Right forelimb (tissue), 1 donor: ENCODE data around the gene RIPPLY1.

ENCODE experiments used
- DNase-seq: peaks from one replicate; pipeline ENCODE4 v3.0.0-alpha.2; 2018

RIPPLY1 gene, protein sequence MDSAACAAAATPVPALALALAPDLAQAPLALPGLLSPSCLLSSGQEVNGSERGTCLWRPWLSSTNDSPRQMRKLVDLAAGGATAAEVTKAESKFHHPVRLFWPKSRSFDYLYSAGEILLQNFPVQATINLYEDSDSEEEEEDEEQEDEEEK

GRCh38 chrX:106903291-106903824 is at the start of gene RIPPLY1:
Gene RIPPLY1, minus strand, starts transcription at chrX:106903341. Its CDS starts 54 bp downstream, at chrX:106903287.
- DNase-seq: no peak

DNA sequence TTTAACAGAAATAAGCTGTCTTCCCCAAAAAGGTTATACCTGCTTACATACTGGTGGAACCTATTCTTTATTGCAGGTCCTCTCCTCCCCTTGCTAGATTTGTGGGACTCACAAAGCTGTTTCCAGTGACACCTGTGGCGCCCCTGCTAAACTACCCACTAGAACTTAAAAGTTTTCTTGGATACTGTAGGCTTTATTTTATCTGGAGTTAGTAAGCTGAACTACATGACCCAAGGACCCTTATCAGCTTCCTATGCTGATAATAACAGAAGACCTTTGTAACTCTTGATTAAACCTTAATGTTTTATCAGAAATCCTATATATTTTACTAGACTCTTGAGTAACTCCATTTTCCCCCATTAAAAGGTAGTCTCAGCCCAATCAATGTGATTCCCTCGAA is 49.4 kb upstream of the RIPPLY1 start:
- no peak for DNase-seq

GRCh38 chrX:106952089-106952488 is 48.9 kb upstream of the RIPPLY1 start:
- DNase-seq: no peak

DNA sequence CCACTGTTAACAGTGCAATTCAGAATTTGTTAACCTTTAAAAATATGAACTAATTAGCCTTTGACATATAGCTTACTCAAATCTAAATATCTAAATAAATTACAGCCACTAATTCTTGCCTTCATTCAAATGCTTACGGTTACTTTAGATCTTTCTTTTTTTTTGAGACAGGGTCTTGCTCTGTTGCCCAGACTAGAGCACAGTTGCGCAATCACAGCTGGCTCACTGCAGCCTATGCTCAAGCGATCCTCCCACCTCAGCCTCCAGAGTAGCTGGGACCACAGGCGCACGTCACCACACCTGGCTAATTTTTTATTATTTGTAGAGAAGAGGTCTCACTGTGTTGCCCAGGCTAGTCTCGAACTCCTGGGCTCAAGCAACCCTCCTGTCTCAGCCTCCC is 48.1 kb upstream of the RIPPLY1 start:
- no peak for DNase-seq

DNA sequence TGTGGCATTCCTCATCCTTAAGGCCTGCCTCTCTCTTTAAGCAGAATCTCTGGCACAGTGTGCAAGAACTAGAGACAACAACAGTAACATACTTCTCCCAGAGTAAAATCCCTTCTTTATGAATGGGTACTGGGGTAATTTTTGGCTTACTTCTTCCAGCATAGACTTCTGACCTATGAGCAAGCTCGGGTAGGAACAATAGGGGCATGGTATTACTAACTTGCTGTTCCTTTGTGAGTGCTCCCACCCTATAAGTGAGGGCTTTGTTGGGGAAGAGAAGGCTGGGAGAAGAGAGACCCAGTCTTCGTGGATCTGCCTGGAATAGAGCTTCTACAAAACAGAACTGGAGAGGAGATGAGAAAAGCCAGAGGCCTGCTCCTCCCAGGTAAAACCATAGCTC is 47.2 kb upstream of the RIPPLY1 start:
- no peak for DNase-seq

- no peak for DNase-seq
Measured at GRCh38 chrX:106949366-106949765, 46.2 kb upstream of the RIPPLY1 start.

GRCh38 chrX:106948641-106949040 is 45.5 kb upstream of the RIPPLY1 start:
- DNase-seq: no peak

DNA sequence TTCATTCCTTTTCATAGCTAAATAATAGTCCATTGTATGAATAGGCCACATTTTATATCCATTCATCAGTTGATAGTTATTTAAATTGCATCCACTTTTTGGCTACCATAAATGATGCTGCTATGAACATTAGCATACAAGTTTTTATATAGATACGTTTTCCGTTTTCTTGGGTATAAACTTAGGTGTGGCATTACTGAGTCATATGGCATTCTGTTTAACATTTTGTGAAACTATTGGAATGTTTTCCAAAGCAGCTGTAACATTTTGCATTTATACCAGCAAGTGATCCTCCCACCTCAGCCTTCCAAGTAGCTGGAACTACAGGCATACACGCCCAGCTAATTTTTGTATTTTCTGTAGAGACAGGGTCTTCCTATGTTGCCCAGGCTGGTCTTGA is 43.3 kb upstream of the RIPPLY1 start:
- no peak for DNase-seq

DNA sequence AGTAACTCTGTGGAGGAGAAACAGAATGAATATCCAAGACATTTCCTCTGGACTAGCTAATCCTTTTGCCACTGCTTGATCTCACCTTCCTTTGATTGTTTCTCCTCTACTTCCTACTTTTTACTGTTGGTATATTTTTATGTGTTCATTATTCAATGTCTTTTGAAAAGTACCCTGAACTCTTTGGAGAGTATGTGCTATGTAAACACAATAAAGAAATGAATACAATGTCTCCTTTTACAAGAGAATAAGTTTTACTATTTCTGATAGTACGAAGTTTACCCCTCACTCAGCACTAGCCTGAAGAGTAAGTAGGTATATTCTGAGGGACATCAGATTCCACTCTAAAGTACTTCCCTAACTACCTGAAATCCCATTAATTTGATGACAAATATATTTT is 36.9 kb upstream of the RIPPLY1 start:
- DNase-seq: no peak

DNA sequence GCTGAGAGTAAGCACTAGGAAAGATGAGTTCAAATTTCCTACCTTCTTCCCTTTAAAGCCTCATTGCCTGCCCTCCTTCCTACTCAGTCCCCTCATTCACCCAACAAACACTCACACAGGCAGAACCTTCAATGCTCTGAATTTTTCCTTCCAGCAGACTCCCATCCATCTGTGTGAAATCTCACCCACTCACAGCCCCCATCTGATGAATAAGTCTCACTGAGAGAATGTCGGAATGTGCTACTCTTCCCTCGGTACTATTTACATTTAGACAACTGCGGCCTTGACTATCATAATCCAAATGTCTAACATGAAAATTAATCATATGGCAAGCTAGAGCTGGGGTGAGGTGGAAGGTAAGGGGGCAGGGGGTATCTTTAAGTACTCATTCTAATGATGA is 36.4 kb upstream of the RIPPLY1 start:
- no peak for DNase-seq

GRCh38 chrX:106936246-106936645 is 33.1 kb upstream of the RIPPLY1 start:
- DNase-seq: no peak

GRCh38 chrX:106935175-106935574 is 32.0 kb upstream of the RIPPLY1 start:
- no peak for DNase-seq

GRCh38 chrX:106933538-106933961 is 30.4 kb upstream of the RIPPLY1 start:
- no peak for DNase-seq

DNA sequence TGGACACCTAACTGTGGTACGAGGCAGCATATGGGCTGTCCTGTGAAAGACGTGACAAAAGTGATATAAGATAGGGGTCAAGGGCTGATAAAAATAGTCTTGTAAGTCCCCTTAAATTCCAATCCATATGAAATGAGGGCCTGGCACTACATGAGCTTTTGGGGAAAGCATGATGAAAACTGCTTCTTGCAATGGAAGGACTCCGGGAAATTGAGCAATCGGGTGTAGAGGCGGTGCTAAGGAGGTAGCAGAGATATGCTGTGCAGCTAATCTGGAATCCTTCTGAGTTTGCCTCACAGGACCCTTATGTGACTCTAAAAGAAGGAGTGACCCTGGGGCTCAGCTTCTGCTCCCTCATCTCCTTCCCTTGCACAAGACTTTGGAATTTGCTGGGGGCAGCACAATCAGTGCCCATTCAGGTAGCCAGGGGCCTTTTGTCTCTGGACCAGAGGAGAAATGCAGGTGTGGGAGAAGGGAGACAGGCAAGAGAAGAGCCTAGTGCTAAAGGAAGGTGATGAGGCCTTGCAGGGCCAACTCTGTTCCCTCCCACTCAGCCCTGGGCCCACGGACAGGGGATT is 29.9 kb upstream of the RIPPLY1 start:
- DNase-seq: no peak

DNA sequence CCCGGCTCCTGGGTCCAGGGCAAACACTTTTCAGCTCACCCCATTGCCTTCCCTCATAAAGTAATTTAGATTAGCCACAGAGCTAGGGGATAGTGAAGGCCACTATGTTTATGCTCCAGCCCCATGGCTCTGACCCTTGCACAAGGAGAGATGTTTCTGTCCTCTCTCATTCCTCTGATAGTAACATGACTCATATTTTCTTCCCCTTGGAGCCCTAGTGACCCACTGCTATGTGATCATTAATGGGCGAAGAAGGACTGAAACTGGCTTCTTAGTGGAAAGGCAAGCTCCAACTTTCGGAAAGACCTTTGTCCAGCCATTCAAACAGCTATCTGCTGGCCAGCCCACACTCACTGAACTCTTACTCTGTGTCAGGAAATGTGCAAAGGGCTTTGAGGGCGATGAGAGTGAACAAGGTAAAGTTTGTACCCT is 29.4 kb upstream of the RIPPLY1 start:
- DNase-seq: no peak

GRCh38 chrX:106931831-106932491 is 28.8 kb upstream of the RIPPLY1 start:
- DNase-seq: no peak

DNA sequence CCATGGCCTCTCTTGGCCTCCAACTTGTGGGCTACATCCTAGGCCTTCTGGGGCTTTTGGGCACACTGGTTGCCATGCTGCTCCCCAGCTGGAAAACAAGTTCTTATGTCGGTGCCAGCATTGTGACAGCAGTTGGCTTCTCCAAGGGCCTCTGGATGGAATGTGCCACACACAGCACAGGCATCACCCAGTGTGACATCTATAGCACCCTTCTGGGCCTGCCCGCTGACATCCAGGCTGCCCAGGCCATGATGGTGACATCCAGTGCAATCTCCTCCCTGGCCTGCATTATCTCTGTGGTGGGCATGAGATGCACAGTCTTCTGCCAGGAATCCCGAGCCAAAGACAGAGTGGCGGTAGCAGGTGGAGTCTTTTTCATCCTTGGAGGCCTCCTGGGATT is 25.1 kb upstream of the RIPPLY1 start:
- DNase-seq: no peak

GRCh38 chrX:106927700-106928099 is 24.6 kb upstream of the RIPPLY1 start:
- DNase-seq: no peak

DNA sequence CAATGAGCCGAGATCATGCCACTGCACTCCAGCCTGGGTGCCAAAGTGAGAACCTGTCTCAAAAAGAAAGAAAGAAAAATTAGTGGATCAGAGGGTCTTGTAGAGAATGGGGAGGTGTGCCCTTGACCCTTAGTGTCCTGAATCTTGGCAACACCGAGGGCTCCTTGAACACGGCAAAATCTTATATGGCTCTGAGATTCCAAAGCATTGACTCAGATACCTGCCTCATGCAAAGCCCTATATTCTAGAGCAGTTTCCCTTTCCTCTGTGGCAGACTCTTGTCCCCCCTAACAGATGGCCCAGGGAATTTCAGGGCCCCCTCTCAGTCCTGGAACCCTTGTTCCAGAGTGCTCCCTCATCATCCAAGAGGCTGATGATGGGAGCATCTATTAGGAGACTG is 23.9 kb upstream of the RIPPLY1 start:
- DNase-seq: no peak

- no peak for DNase-seq
Measured at GRCh38 chrX:106921637-106922036, 18.5 kb upstream of the RIPPLY1 start.

DNA sequence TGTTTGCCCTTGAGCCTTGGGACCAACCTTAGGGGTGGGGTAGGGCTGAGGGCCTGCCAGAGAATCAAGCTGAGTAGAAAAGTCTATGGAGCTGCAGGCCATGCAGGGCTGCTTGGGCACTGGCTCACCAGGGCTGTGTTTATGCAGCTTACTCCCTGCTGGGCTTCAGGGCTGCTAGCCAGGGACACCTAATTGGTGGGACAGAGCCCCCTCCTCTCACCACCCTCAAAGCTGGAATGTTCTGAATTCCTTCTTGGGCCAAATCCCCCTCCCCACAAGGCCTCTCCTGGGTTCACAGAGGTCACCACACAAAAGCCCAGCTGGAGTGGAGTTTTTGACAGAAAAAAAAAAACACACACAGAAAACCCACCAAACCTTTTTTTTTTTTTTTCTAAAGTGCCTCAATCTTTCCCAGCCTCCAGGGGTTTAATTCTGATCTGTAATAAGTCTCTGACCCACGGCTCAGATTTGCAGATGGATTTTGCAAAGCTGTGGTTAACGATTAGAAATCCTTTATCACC is 16.9 kb upstream of the RIPPLY1 start, which contains the start of gene CLDN2:
Gene CLDN2, plus strand, starts transcription at position 471 of the 521 bp plus-strand sequence. CDS start 7,827 bp downstream, outside the sequence.
- DNase-seq: no peak

DNA sequence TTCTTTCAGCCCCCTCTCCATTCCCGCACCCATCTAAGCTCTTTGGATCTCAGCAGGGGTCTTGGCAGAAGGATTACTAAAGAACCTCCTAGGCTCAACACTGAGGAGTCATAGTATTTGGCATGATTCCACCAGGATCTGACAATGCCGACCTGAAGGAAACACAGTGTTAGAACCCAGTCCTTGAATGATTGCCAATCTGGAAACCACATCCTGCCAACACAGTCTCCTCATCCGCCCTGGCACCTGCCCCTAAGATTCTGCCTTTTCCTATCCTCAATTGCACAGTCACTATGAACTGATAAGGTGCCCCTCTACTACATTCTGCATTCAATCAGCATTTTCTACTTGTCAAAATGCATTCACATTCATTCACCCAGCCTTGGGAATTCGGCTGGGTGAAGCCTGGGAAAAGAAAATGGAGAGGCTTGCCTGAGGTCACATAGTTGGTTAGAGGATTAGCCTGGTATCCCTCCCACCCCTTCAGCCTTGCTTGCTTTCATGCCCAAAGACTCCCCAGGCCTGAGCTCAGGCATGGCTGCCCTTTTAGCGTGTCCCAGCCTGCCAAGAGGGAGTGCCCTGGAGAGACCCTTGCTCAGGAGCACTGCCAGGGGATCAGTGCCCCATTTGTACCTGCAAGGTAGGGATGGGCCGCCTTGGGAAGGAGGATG is 14.8 kb upstream of the RIPPLY1 start:
- DNase-seq: no peak

DNA sequence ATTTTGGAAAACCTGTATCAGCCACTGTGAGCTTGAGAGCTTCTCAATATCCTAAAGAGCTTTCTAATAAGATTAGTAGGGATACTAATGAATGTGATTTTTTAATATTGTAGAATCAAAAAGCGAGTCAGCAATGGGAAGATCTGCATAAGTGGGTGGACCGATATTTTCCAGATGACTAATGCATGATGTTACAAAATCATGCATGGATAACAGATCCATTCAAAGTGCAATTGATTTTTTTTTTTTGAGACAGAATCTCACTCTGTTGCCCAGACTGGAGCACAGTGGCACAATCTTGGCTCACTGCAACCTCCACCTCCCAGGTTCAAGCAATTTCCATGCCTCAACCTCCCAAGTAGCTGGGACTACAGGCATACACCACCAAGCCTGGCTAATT is 9.7 kb upstream of the RIPPLY1 start:
- DNase-seq: no peak
